Testis (tissue), 3 donors: Measurements from ENCODE around the gene FIP1L1. TPM values are rescaled to one million over a fixed set of nuclear protein-coding genes. Genes with fewer than 3 reads are reported as not detected.

ENCODE experiments used
- DNase-seq: peaks from one replicate; pipeline ENCODE4 v3.0.0-alpha.2; 2019
- H3K27ac ChIP-seq, 2 donors: fragments of 200-600 bp; sonication (generic); one replicate each; pipeline ENCODE4 v1.5.1; 2019
- H3K27me3 ChIP-seq: fragments of 200-600 bp; sonication (generic); one replicate; pipeline ENCODE4 v1.5.1; 2019
- H3K36me3 ChIP-seq: fragments of 200-600 bp; sonication (generic); one replicate; pipeline ENCODE4 v1.5.1; 2017; ENCODE audit warnings: low read depth; ENCODE audit errors: missing control alignments
- H3K4me1 ChIP-seq: fragments of 200-600 bp; sonication (generic); one replicate; pipeline ENCODE4 v1.5.1; 2019
- H3K4me3 ChIP-seq, 2 donors: fragments of 200-600 bp; sonication (generic); one replicate each; pipeline ENCODE4 v1.5.1; 2017 to 2019
- H3K9me3 ChIP-seq: fragments of 200-600 bp; sonication (generic); one replicate; pipeline ENCODE4 v1.5.1; 2017
- POLR2A ChIP-seq: fragments of 450-650 bp; IDR thresholded peaks from one replicate; pipeline ENCODE4 v1.6.1; 2017; ENCODE audit warnings: antibody characterized with exemption, mild to moderate bottlenecking, moderate library complexity
- WGBS, 2 donors: methylation state at CpG; one replicate each; pipeline ENCODE4 v1.1.5; 2018; 5-methylcytosine and 5-hydroxymethylcytosine counted together
- intact Hi-C: fragments of 100-400 bp; cut with DNase I; formaldehyde crosslinking; loops from one replicate; pipeline ENCODE4 v1.15.1; 2023; ENCODE audit warnings: low total_unique reads
- polyA plus RNA-seq: library from polyadenylated mRNA; stranded (reverse); fragments of 350-450 nt; fragmentation: Illumina TruSeq; extraction: RNeasy Lipid Tissue Mini Kit (QIAGEN cat#74804); gene quantifications from one replicate; pipeline ENCODE4 v1.2.3, GENCODE V29; 2014; ENCODE audit warnings: low read depth, low replicate concordance; ENCODE audit not compliant: insufficient read depth
- total RNA-seq, 2 donors: library from RNA; depleted of rRNA; stranded (reverse); fragments of >200 nt; gene quantifications; one replicate each; pipeline ENCODE4 v1.2.3, GENCODE V29; 2016
- TF ChIP-seq, protein P1 (sequence below), 3 experiments: fragments of 450-650 bp in 2 of 3; fragments of 200-600 bp in 1 of 3; sonication (generic) in 1 of 3; IDR thresholded peaks; one replicate each; pipeline ENCODE4 v1.5.1; 2016 to 2019; ENCODE audit warnings: antibody characterized with exemption in 3 of 3, mild to moderate bottlenecking in 2 of 3, moderate library complexity in 1 of 3

The FIP1L1 gene
- total and polyA plus RNA-seq, 3 donors from 2014 or later, result 87.9 to 110 (median 91.3) TPM

DNA sequence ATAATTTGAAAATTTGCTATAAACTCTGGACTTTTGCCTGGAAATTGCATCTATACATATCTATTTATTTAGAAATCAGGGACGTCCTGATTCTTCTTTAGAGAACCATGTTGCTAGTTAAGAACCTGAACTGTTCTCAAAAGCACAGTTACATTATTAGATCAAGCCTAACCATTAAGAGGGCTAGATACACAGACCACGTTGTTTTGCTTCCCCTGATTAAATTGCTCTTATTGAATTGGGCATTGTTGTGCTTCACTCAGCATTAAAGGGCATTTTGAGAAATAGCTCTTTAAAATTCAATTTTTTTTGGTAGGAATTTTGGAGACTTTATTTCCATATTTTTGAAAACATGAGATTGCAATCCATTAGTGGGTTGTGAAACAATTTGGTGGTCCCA lies 44.4 kb downstream of the FIP1L1 start:
- Histone ChIP-seq H3K27me3 (no peaks in the 10 kb centered on the region), H3K4me1 (no peaks in the 10 kb centered on the region), H3K4me3 (no peak overlapping the region), H3K27ac (no peak overlapping the region), H3K36me3 (no peaks in the 10 kb centered on the region), H3K9me3 (no peaks in the 10 kb centered on the region)
- intact Hi-C loops, result no loop called here
- TF ChIP-seq, protein P1, sequence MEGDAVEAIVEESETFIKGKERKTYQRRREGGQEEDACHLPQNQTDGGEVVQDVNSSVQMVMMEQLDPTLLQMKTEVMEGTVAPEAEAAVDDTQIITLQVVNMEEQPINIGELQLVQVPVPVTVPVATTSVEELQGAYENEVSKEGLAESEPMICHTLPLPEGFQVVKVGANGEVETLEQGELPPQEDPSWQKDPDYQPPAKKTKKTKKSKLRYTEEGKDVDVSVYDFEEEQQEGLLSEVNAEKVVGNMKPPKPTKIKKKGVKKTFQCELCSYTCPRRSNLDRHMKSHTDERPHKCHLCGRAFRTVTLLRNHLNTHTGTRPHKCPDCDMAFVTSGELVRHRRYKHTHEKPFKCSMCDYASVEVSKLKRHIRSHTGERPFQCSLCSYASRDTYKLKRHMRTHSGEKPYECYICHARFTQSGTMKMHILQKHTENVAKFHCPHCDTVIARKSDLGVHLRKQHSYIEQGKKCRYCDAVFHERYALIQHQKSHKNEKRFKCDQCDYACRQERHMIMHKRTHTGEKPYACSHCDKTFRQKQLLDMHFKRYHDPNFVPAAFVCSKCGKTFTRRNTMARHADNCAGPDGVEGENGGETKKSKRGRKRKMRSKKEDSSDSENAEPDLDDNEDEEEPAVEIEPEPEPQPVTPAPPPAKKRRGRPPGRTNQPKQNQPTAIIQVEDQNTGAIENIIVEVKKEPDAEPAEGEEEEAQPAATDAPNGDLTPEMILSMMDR (IDR thresholded peaks at IDR 0.05), result no peak
- no peak for TF ChIP-seq POLR2A
- WGBS, 2 donors, result 73 to 80% methylated on average over 2 of the region's 2 CpGs
- no peak for DNase-seq

DNA sequence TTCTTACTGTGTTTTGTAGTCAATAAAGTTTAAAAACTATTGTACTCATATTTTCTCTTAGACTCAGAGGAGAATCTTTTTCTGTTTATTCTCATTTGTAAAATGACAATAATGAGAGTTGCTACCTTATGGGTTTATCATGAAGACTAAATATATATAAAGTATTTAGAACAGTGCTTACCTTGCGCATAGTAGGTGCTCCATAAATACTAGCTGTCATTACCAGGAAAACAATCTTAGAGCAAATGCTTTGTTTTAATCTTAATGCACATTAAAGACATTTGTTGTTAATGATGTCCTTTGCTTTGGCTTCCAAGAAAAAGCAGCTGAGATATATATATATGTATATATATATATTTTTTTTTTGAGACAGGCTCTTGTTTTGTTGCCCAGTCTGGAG lies 44.9 kb downstream of the FIP1L1 start:
- intact Hi-C loops, result no loop called here
- no peaks in the 10 kb centered on the region for H3K36me3 ChIP-seq
- WGBS, 2 donors, result 94 to 98% methylated on average over 1 of the region's 1 CpG
- no peak overlapping the region for H3K4me3 ChIP-seq
- no peaks in the 10 kb centered on the region for H3K27me3 ChIP-seq
- DNase-seq, result no peak
- no peak overlapping the region for H3K27ac ChIP-seq
- no peaks in the 10 kb centered on the region for H3K9me3 ChIP-seq
- H3K4me1 ChIP-seq, result no peaks in the 10 kb centered on the region
- TF ChIP-seq POLR2A, result no peak
- TF ChIP-seq, protein P1 (IDR thresholded peaks at IDR 0.05), result no peak

DNA sequence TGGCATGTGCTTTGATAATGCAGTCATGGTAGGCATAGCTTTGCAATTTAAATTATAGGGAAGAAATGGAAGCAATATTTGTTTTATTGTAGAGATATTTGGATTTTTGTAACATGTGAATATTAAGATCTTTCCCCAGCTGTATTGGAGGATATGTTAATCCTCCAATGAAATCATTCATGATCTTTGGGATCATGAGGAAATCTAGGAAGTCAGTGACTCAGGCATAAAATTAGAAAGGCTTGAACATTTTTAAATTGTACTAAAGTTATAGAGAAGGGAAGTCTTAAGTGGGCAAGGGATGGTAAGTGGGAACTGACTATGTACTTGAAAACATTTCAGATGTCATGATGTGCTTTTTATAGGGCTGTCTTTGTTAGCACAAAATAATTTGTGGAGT lies 46.8 kb downstream of the FIP1L1 start:
- no peak for DNase-seq
- H3K36me3 ChIP-seq, result no peaks in the 10 kb centered on the region
- no peaks in the 10 kb centered on the region for H3K27me3 ChIP-seq
- H3K9me3 ChIP-seq, result no peaks in the 10 kb centered on the region
- TF ChIP-seq POLR2A, result no peak
- TF ChIP-seq, protein P1 (IDR thresholded peaks at IDR 0.05), result no peak
- H3K4me3 ChIP-seq, result no peak overlapping the region
- no peak overlapping the region for H3K27ac ChIP-seq
- no peaks in the 10 kb centered on the region for H3K4me1 ChIP-seq
- intact Hi-C loops, result no loop called here

DNA sequence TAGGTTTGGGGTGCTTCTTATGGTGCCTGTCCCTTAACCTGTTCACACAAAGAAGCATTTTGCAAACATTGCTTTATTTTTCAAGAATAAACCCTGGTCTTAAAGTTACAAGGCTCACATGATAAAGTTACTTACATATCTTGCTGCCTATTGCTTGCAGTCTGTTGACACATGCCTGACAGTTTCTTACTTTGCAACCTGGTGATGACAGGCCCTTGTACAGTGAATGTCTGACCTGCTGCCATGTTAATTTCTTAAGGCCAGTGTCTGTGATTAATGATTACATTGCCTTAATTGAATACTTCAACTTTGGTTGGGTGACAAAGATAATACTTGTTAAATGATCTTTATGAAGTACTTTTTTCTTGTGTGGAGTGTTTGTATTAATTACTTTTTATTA lies 49.9 kb downstream of the FIP1L1 start:
- Histone ChIP-seq H3K4me3 (no peak overlapping the region), H3K9me3 (no peaks in the 10 kb centered on the region), H3K36me3 (no peaks in the 10 kb centered on the region), H3K4me1 (no peaks in the 10 kb centered on the region), H3K27me3 (no peaks in the 10 kb centered on the region), H3K27ac (no peak overlapping the region)
- DNase-seq, result no peak
- no peak for TF ChIP-seq POLR2A
- TF ChIP-seq, protein P1 (IDR thresholded peaks at IDR 0.05), result no peak
- intact Hi-C loops, result no loop called here

DNA sequence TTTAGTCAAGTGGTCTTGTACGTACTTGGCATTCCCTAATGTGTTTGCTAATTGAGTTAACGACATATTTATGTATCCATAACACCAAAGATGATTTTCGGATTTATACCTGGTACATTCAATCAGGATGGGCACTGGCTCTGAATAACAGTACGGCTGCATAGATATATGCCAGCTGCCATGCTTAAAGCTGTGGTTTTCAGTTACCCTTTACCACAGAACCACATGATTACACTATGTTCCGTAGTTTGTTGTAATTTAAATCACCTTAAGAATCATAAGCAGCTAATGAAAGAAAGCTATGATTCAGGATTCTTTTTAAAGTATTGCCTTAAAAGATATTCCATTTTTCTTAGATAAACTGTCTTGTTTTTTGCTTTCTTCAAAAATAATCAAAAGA lies 53.6 kb downstream of the FIP1L1 start:
- 92 to 96% methylated on average over 5 of the region's 5 CpGs for WGBS, 2 donors
- Histone ChIP-seq H3K36me3 (no peaks in the 10 kb centered on the region), H3K4me1 (no peaks in the 10 kb centered on the region), H3K9me3 (no peaks in the 10 kb centered on the region), H3K4me3 (no peak overlapping the region), H3K27ac (no peak overlapping the region), H3K27me3 (no peaks in the 10 kb centered on the region)
- intact Hi-C loops, result no loop called here
- TF ChIP-seq, protein P1 (IDR thresholded peaks at IDR 0.05), result no peak
- no peak for TF ChIP-seq POLR2A
- DNase-seq, result no peak
